ENCODE results near the gene LRCH4.

DNA sequence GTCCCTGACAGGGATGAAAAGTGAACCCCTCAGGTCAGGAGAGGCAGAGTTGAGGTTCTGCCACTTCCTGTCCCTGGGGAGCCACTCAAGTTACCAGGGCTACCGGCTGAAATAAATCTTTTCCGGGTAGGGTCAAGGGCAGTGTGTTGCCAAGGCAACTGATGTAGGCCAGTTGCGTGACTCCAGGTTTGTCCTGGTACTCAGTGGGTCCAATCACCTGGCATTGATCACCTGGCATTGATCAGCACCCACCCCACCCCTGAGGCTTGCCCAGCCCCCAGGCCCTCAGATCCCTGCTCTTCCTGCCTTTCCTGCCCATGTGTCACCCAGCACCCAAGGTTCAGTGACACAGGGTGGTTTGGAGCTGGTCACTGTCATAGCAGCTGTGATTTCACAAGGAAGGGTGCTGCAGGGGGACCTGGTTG lies 18.2 kb downstream of the LRCH4 start:
- TF ChIP-seq PHB2 (IDR thresholded peaks at IDR 0.05; ENCODE audit: partially characterized antibody) = no peak
- TF ChIP-seq, protein P1, sequence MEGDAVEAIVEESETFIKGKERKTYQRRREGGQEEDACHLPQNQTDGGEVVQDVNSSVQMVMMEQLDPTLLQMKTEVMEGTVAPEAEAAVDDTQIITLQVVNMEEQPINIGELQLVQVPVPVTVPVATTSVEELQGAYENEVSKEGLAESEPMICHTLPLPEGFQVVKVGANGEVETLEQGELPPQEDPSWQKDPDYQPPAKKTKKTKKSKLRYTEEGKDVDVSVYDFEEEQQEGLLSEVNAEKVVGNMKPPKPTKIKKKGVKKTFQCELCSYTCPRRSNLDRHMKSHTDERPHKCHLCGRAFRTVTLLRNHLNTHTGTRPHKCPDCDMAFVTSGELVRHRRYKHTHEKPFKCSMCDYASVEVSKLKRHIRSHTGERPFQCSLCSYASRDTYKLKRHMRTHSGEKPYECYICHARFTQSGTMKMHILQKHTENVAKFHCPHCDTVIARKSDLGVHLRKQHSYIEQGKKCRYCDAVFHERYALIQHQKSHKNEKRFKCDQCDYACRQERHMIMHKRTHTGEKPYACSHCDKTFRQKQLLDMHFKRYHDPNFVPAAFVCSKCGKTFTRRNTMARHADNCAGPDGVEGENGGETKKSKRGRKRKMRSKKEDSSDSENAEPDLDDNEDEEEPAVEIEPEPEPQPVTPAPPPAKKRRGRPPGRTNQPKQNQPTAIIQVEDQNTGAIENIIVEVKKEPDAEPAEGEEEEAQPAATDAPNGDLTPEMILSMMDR (CRISPR knock-in tag; IDR thresholded peaks at IDR 0.05) = no peak
- TF ChIP-seq ZBTB8A (CRISPR knock-in tag; IDR thresholded peaks at IDR 0.05; ENCODE audit: borderline replicate concordance, low read depth) = no peak
- no peak for TF ChIP-seq JUND (CRISPR knock-in tag; IDR thresholded peaks at IDR 0.05)
- no peak for TF ChIP-seq ZNF616 (CRISPR knock-in tag; IDR thresholded peaks at IDR 0.05; ENCODE audit: low read depth)
- TF ChIP-seq, protein P2, sequence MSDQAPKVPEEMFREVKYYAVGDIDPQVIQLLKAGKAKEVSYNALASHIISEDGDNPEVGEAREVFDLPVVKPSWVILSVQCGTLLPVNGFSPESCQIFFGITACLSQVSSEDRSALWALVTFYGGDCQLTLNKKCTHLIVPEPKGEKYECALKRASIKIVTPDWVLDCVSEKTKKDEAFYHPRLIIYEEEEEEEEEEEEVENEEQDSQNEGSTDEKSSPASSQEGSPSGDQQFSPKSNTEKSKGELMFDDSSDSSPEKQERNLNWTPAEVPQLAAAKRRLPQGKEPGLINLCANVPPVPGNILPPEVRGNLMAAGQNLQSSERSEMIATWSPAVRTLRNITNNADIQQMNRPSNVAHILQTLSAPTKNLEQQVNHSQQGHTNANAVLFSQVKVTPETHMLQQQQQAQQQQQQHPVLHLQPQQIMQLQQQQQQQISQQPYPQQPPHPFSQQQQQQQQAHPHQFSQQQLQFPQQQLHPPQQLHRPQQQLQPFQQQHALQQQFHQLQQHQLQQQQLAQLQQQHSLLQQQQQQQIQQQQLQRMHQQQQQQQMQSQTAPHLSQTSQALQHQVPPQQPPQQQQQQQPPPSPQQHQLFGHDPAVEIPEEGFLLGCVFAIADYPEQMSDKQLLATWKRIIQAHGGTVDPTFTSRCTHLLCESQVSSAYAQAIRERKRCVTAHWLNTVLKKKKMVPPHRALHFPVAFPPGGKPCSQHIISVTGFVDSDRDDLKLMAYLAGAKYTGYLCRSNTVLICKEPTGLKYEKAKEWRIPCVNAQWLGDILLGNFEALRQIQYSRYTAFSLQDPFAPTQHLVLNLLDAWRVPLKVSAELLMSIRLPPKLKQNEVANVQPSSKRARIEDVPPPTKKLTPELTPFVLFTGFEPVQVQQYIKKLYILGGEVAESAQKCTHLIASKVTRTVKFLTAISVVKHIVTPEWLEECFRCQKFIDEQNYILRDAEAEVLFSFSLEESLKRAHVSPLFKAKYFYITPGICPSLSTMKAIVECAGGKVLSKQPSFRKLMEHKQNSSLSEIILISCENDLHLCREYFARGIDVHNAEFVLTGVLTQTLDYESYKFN (CRISPR knock-in tag; conservative IDR thresholded peaks at IDR 0.05) = no peak

Data from HepG2 (cell line).